Parathyroid adenoma (tissue), 2 donors: ENCODE measurements around the gene KRTAP17-1.
"Not testable (repeated sequence)": the region's sequence is repeated elsewhere in the genome, so short reads cannot be mapped to it uniquely, and the experiment has no call there.

Experiments
- H2AFZ ChIP-seq: fragments of 300-600 bp; sonication (generic); one replicate; pipeline ENCODE4 v1.7.0; 2017; ENCODE audit warnings: antibody characterized with exemption, mild to moderate bottlenecking
- H3K27ac ChIP-seq: fragments of 300-600 bp; sonication (generic); one replicate; pipeline ENCODE4 v1.7.0; 2017
- H3K27me3 ChIP-seq: fragments of 300-600 bp; sonication (generic); one replicate; pipeline ENCODE4 v1.7.0; 2017; ENCODE audit warnings: low read length; ENCODE audit not compliant: control insufficient read depth, insufficient read depth
- H3K36me3 ChIP-seq: fragments of 300-600 bp; sonication (generic); one replicate; pipeline ENCODE4 v1.7.0; 2017; ENCODE audit warnings: low read length; ENCODE audit not compliant: control insufficient read depth, insufficient read depth
- H3K4me1 ChIP-seq: fragments of 300-600 bp; sonication (generic); one replicate; pipeline ENCODE4 v1.7.0; 2017; ENCODE audit warnings: control low read depth
- H3K4me2 ChIP-seq: fragments of 300-600 bp; sonication (generic); one replicate; pipeline ENCODE4 v1.7.0; 2017; ENCODE audit warnings: low read length
- H3K4me3 ChIP-seq: fragments of 300-600 bp; sonication (generic); one replicate; pipeline ENCODE4 v1.7.0; 2017; ENCODE audit warnings: low read depth, low read length
- H3K79me2 ChIP-seq: fragments of 300-600 bp; sonication (generic); one replicate; pipeline ENCODE4 v1.7.0; 2017; ENCODE audit warnings: control low read depth
- H3K9ac ChIP-seq: fragments of 300-600 bp; sonication (generic); one replicate; pipeline ENCODE4 v1.7.0; 2017; ENCODE audit warnings: mild to moderate bottlenecking
- H3K9me3 ChIP-seq: fragments of 300-600 bp; sonication (generic); one replicate; pipeline ENCODE4 v1.7.0; 2017; ENCODE audit warnings: low read length; ENCODE audit not compliant: control insufficient read depth
- TF ChIP-seq, protein P1 (sequence below): fragments of 300-600 bp; sonication (generic); IDR thresholded peaks from one replicate; pipeline ENCODE4 v1.7.0; 2017; ENCODE audit warnings: antibody characterized with exemption, mild to moderate bottlenecking
- donor health status: primary hyperparathyroidism.

KRTAP17-1 gene

DNA sequence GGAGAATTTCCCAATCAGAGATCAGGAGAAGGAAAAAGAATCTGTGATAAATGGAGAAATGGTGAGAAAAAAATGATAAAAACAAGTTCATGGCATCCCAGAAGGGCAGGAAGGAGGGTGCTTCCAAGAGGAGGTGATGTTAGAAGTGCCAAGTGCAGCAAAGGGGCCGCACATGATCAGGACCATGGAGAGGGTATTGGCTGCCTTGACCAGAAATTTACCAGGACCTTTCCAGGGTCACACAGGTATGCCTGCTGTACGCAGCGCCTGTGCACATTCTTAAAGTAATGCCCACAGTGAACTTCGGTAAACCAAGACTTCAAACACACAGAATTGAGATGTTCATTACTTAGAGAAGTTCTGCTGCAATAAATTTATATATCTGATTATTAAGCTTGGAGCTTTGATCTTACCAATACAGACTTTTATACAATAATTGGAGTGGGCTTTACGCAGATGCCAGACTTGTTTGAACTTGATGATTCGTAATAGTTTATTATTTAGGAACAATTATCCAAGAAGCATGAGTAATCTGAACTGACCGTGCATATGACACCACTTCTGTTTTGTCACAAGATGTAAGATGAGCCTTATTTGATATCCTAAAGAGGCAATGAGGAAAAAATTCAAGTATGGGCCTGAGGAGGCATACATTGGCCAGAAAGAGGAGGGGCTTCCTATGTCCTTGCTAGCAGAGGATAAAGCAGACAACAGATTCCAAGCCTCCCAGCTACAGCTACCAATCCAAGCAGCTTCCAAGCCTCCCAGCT is 37.3 kb upstream of the KRTAP17-1 start:
- H2AFZ ChIP-seq = no peak overlapping the region
- no peak overlapping the region for H3K4me2 ChIP-seq
- no peaks in the 10 kb centered on the region for H3K79me2 ChIP-seq
- no peaks in the 10 kb centered on the region for H3K9me3 ChIP-seq
- no peak overlapping the region for H3K4me3 ChIP-seq
- H3K36me3 ChIP-seq = no peaks in the 10 kb centered on the region
- H3K27ac ChIP-seq = no peak overlapping the region
- no peaks in the 10 kb centered on the region for H3K27me3 ChIP-seq
- TF ChIP-seq, protein P1, sequence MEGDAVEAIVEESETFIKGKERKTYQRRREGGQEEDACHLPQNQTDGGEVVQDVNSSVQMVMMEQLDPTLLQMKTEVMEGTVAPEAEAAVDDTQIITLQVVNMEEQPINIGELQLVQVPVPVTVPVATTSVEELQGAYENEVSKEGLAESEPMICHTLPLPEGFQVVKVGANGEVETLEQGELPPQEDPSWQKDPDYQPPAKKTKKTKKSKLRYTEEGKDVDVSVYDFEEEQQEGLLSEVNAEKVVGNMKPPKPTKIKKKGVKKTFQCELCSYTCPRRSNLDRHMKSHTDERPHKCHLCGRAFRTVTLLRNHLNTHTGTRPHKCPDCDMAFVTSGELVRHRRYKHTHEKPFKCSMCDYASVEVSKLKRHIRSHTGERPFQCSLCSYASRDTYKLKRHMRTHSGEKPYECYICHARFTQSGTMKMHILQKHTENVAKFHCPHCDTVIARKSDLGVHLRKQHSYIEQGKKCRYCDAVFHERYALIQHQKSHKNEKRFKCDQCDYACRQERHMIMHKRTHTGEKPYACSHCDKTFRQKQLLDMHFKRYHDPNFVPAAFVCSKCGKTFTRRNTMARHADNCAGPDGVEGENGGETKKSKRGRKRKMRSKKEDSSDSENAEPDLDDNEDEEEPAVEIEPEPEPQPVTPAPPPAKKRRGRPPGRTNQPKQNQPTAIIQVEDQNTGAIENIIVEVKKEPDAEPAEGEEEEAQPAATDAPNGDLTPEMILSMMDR = no peak
- H3K9ac ChIP-seq = no peak overlapping the region
- H3K4me1 ChIP-seq = no peaks in the 10 kb centered on the region

DNA sequence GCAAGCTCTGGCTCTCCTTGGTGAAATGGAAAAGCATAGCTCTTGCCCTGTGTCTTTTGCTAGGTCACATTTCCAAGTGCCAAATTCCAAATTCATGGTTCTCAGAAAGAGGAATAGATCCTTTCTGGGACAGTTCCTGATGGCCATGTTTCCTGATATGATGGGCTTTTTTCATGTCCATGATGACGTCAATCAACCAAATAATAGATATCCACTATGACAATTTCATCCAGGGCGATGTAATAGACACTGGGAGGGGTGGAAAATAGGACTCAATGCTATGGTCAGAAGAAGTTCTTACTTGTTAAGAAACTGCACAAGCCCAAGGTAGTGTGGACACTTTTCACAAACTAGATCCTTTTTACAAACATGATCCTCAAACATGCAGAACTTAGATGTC is 35.7 kb upstream of the KRTAP17-1 start:
- H3K9ac ChIP-seq = no peak overlapping the region
- H3K27me3 ChIP-seq = no peaks in the 10 kb centered on the region
- no peaks in the 10 kb centered on the region for H3K36me3 ChIP-seq
- no peak overlapping the region for H3K27ac ChIP-seq
- no peak overlapping the region for H2AFZ ChIP-seq
- TF ChIP-seq, protein P1 = no peak
- H3K4me2 ChIP-seq = no peak overlapping the region
- no peaks in the 10 kb centered on the region for H3K9me3 ChIP-seq
- no peaks in the 10 kb centered on the region for H3K4me1 ChIP-seq
- no peaks in the 10 kb centered on the region for H3K79me2 ChIP-seq
- no peak overlapping the region for H3K4me3 ChIP-seq

DNA sequence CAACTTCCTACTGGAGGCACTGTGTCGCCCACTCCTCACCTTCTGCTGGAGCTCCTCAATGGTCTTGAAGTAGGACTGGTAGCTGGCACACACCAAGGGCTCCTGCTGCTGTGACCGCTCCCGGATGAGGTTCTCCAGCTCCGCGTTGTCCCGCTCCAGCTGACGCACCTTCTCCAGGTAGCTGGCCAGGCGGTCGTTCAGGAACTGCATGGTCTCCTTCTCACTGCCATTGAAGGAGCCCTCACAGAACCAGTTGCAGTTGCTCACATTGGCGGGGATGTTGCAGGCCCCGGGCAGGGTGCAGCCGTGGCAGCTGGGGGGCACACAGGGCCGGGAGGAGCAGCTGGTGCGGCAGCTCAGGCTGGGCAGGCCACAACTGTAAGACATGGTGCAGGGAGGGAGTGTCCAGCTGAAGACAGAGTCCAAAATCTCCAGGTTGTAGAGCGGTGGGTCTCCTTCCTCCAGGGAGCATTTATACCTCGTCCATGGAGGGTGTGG is 34.9 kb upstream of the KRTAP17-1 start, which contains the start of gene KRT33A:
KRT33A (minus strand) TSS at position 448 of the 498 bp plus-strand sequence; CDS start at position 387, 61 bp downstream.
- not testable (repeated sequence) for H3K4me1 ChIP-seq, H2AFZ ChIP-seq, H3K9me3 ChIP-seq, H3K4me3 ChIP-seq, H3K27me3 ChIP-seq, H3K4me2 ChIP-seq, H3K36me3 ChIP-seq, H3K79me2 ChIP-seq, H3K27ac ChIP-seq, H3K9ac ChIP-seq

DNA sequence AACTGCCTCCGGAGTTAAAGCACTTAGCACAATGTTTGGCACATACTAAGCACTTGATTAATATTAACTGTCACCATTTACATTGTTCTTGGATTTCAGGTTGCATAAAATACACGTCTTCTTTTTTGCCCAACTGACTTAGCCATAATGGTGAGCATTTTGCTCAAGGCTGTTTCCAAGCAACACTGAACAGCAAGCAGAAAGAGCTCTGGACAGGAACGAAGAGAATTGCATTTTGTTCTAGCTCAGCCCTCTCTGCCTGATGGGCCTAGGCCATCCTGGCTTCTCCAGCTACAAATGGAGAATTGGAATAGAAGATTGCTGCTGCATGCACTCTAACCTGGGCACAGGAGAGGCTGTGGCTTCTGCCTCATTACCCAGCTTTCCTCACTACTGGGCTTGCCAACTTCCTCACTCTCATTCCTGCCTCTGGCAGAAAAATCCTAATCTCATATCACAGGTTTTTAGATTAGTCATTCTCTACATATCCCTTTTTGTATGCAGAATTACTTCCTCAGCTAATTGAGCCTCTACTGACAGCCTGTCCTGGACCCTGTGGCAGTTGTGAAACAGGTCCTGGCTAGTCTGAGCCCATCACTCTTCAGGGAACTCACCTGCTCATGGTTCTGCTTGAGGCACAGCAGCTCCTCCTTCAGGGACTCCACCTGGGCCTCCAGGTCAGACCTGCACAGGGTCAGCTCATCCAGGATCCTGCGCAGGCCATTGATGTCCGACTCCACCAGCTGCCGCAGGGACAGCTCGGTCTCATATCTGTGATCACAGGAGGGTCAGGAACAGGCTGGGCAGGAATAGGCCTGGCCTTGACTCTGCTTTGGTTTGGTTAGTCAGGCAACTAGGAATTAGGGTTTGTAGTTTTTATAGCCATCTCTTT is 32.6 kb upstream of the KRTAP17-1 start:
- TF ChIP-seq, protein P1 = no peak
- Histone ChIP-seq H3K9me3 (no peaks in the 10 kb centered on the region), H3K79me2 (no peaks in the 10 kb centered on the region), H3K4me3 (no peak overlapping the region), H2AFZ (no peak overlapping the region), H3K4me2 (no peak overlapping the region), H3K4me1 (no peaks in the 10 kb centered on the region), H3K27ac (no peak overlapping the region), H3K9ac (no peak overlapping the region), H3K36me3 (no peaks in the 10 kb centered on the region), H3K27me3 (no peaks in the 10 kb centered on the region)

DNA sequence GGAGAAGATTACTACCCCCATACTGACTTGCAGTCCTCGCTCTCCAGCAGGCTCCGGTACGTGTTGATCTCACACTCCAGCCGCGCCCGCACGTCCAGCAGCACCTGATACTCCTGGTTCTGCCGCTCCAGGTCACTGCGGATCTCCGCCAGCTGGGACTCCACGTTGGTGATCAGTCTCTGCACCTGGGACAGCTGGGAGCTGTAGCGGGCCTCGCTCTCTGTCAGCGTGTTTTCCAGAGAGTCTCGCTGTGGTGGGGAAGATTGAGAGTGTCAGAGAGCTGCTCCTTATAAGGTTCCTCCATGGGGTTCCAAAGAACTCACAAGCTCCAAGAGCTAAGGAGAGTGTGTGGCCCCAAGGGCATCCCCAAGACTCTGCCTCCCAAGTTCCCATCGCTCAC is 30.9 kb upstream of the KRTAP17-1 start:
- not testable (repeated sequence) for H3K9me3 ChIP-seq, H3K36me3 ChIP-seq, H3K27me3 ChIP-seq, H3K4me1 ChIP-seq, H3K9ac ChIP-seq, H2AFZ ChIP-seq, H3K27ac ChIP-seq, H3K79me2 ChIP-seq, H3K4me3 ChIP-seq, H3K4me2 ChIP-seq
